ENCODE data around the gene MRPL47.

DNA sequence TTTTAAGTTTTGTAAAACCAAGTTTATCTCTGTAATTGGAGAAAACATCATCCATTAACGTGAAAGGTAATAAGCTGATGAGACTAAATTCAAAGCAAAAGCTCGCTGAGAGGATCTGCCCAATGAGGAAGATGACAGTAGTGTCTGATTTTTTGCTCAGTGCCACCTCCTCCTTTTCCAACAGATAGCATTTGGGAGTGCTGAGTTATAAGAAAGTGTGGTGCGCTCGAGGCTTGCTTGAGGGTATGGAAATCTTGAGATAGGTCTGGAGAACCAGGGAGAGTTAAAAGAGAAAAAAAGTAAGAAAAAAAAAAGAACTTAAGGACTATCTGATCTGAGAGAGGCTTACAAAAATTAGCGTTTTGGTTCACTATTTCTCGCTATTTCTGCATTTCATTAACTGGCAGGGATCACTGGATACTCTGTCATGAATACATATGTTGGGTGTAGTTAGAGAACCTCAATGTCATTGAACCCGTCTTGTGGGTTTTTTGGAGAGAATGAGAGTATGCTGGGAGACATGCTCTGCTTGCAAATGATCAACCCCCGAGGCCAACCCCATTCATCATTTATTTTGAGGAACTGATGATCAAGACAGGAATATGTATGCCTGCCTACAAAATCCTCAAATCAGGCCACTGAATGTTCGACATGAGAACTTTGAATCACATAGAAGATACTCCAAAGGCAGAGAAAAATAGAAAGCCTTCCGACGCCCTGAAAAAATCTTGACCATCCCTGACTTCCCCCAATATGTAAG, 47.4 kb upstream of the MRPL47 start:
- TF ChIP-seq, protein P1, sequence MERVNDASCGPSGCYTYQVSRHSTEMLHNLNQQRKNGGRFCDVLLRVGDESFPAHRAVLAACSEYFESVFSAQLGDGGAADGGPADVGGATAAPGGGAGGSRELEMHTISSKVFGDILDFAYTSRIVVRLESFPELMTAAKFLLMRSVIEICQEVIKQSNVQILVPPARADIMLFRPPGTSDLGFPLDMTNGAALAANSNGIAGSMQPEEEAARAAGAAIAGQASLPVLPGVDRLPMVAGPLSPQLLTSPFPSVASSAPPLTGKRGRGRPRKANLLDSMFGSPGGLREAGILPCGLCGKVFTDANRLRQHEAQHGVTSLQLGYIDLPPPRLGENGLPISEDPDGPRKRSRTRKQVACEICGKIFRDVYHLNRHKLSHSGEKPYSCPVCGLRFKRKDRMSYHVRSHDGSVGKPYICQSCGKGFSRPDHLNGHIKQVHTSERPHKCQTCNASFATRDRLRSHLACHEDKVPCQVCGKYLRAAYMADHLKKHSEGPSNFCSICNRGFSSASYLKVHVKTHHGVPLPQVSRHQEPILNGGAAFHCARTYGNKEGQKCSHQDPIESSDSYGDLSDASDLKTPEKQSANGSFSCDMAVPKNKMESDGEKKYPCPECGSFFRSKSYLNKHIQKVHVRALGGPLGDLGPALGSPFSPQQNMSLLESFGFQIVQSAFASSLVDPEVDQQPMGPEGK (CRISPR knock-in tag; IDR thresholded peaks at IDR 0.05): no peak
- TF ChIP-seq MXI1 (IDR thresholded peaks at IDR 0.05; ENCODE audit: borderline replicate concordance, low read depth, low read length) (no peak), ESRRA (CRISPR knock-in tag; IDR thresholded peaks at IDR 0.05; ENCODE audit: low read depth) (no peak), BRCA1 (CRISPR knock-in tag; IDR thresholded peaks at IDR 0.05) (no peak), CC2D1A (CRISPR knock-in tag; IDR thresholded peaks at IDR 0.05) (no peak), FOSL1 (CRISPR knock-in tag; IDR thresholded peaks at IDR 0.05; ENCODE audit: borderline replicate concordance) (no peak), STAG1 (CRISPR knock-in tag; IDR thresholded peaks at IDR 0.05) (no peak), ZNF773 (CRISPR knock-in tag; IDR thresholded peaks at IDR 0.05; ENCODE audit: borderline replicate concordance) (no peak), MAFK (conservative IDR thresholded peaks at IDR 0.05 in 1 of 2, IDR thresholded peaks at IDR 0.05 in 1 of 2; ENCODE audit: low read length in 2 of 2) (no peak), ZNF138 (CRISPR knock-in tag; IDR thresholded peaks at IDR 0.05; ENCODE audit: low read depth) (no peak), ISL2 (CRISPR knock-in tag; IDR thresholded peaks at IDR 0.05) (no peak), ATF1 (CRISPR knock-in tag; IDR thresholded peaks at IDR 0.05) (no peak), ZFX (CRISPR knock-in tag; IDR thresholded peaks at IDR 0.05; ENCODE audit: low read depth) (no peak)
